Spleen (tissue), 11 donors: Measurements from ENCODE around the gene DNM3. TPM values are rescaled to one million over a fixed set of nuclear protein-coding genes. Genes with fewer than 3 reads are reported as not detected.

ENCODE experiments used
- DNase-seq: peaks from one replicate; pipeline ENCODE4 v3.0.0-alpha.2; 2020
- H3K27ac ChIP-seq, 8 donors: fragments of 200-600 bp; sonication (generic) in 7 of 8; 1 replicate in 4 of 8; 2 replicates in 4 of 8; pipeline versions ENCODE4 v1.5.0 to v1.8.0; 2016 to 2021; ENCODE audit warnings: inconsistent platforms in 4 of 8, mild to moderate bottlenecking in 4 of 8, moderate library complexity in 1 of 8
- H3K27me3 ChIP-seq, 7 donors: fragments of 200-600 bp; sonication (generic) in 6 of 7; replicated peaks in 1 of 7; 1 replicate in 4 of 7; 2 replicates in 3 of 7; pipeline versions ENCODE4 v1.5.0 to v1.8.0; 2016 to 2021; ENCODE audit warnings: inconsistent platforms in 3 of 7, mild to moderate bottlenecking in 1 of 7
- H3K36me3 ChIP-seq, 6 donors: fragments of 200-600 bp; sonication (generic) in 5 of 6; 1 replicate in 4 of 6; 2 replicates in 2 of 6; pipeline versions ENCODE4 v1.5.0 to v1.8.0; 2016 to 2021; ENCODE audit warnings: inconsistent platforms in 2 of 6
- H3K4me1 ChIP-seq, 6 donors: fragments of 200-600 bp; sonication (generic) in 5 of 6; 1 replicate in 3 of 6; 2 replicates in 3 of 6; pipeline versions ENCODE4 v1.5.0 to v1.8.0; 2016 to 2021; ENCODE audit warnings: inconsistent platforms in 3 of 6
- H3K4me3 ChIP-seq, 8 donors: fragments of 200-600 bp; sonication (generic) in 7 of 8; 1 replicate in 4 of 8; 2 replicates in 4 of 8; pipeline versions ENCODE4 v1.5.0 to v1.8.0; 2016 to 2021; ENCODE audit warnings: inconsistent platforms in 4 of 8, mild to moderate bottlenecking in 4 of 8, moderate library complexity in 2 of 8
- H3K9me3 ChIP-seq, 8 donors: fragments of 200-600 bp; sonication (generic) in 7 of 8; 1 replicate in 4 of 8; 2 replicates in 4 of 8; pipeline versions ENCODE4 v1.5.0 to v1.8.0; 2016 to 2021; ENCODE audit warnings: inconsistent platforms in 4 of 8
- POLR2A ChIP-seq, 3 donors: fragments of 450-650 bp; IDR thresholded peaks; one replicate each; pipeline ENCODE4 v1.5.1; 2017; ENCODE audit warnings: antibody characterized with exemption in 3 of 3, mild to moderate bottlenecking in 1 of 3
- POLR2AphosphoS5 ChIP-seq, 3 donors: sonication (generic); formaldehyde crosslinking; IDR thresholded peaks; one replicate each; pipeline ENCODE4 v1.5.1; 2017; ENCODE audit warnings: antibody characterized with exemption in 3 of 3
- WGBS, 5 donors: extraction: QIAGEN DNeasy Blood & Tissue Kit in 3 of 5; methylation state at CpG; one replicate each; pipeline versions ENCODE4 v1.1.5 to v1.1.7; 2013 to 2018; 5-methylcytosine and 5-hydroxymethylcytosine counted together
- intact Hi-C: fragments of 100-400 bp; cut with DNase I; formaldehyde crosslinking; loops from one replicate; pipeline ENCODE4 v1.15.0; 2023; ENCODE audit warnings: low total_unique reads
- polyA plus RNA-seq, 3 donors: library from polyadenylated mRNA; stranded (reverse); fragments of 200-250 nt; gene quantifications; one replicate each; pipeline ENCODE4 v1.2.1, GENCODE V29; 2013
- total RNA-seq, 7 donors: library from RNA; depleted of rRNA in 3 of 7; stranded (reverse); fragments of >200 nt in 3 of 7; fragmentation: NEBNext Ultra II Directional in 4 of 7; extraction: Animal tissue kit (Norgen Biotek cat#: 25700) in 4 of 7; gene quantifications; one replicate each; pipeline versions ENCODE4 v1.1.0 to v1.2.1, GENCODE V29; 2016 to 2021
- TF ChIP-seq, protein P1 (sequence below), 11 experiments: fragments of 200-600 bp in 7 of 11; fragments of 450-650 bp in 4 of 11; sonication (generic) in 4 of 11; IDR thresholded peaks in 8 of 11; conservative IDR thresholded peaks in 3 of 11; 1 replicate in 7 of 11; 2 replicates in 4 of 11; pipeline versions ENCODE4 v1.4.0 to v1.8.0; 2016 to 2021; ENCODE audit warnings: antibody characterized with exemption in 11 of 11, inconsistent platforms in 4 of 11, mild to moderate bottlenecking in 1 of 11
- donor health status: healthy with polysubstance abuse.
- donor health status: DM: no; HTN: no; CAD: no; lungs with moderate emphysema.
- donor health status: DM: no; HTN: no; CAD: no.
- donor health status: Bipolar disorder and iron deficiency.
- donor health status: healthy.
- donor health status: DM: no; HTN: no; CAD: no.
- donor health status: DM: yes; HTN: yes; CAD: no.

Gene DNM3
- total and polyA plus RNA-seq, 10 donors, result 0.61 to 10.2 (median 4.9) TPM

DNA sequence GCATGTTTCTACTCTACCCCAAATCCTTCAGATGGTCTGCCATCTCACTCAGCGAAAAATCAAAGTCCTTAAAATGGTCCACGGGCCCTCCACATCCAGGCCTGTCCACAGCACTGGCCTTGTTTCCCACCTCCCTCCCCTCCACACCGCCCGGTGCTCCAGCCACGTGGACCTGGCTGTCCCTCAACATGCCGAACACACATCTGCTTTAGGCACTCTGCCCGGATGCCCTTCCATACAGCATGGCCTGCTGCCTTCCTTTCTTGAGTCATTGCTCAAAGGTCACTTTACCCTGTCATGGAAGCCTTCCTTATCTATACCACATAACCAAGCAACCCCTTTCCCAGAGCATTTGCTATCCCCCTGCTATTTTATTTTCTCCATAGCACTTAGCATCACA lies 143.0 kb downstream of the DNM3 start:
- H3K9me3 ChIP-seq, result no peaks in the 10 kb centered on the region
- no peaks in the 10 kb centered on the region for H3K27me3 ChIP-seq
- WGBS, 5 donors, result 74 to 85% (median 75%) methylated on average over 7 of the region's 7 CpGs
- intact Hi-C loops, result loop anchor here (5.0 to 10.0 kb wide), 2 partner anchors 182 to 339 kb away; no protein-coding TSS in a partner anchor
- no peak overlapping the region for H3K27ac ChIP-seq
- TF ChIP-seq POLR2A (IDR thresholded peaks at IDR 0.05) (no peak), POLR2AphosphoS5 (IDR thresholded peaks at IDR 0.05) (no peak)
- TF ChIP-seq, protein P1, sequence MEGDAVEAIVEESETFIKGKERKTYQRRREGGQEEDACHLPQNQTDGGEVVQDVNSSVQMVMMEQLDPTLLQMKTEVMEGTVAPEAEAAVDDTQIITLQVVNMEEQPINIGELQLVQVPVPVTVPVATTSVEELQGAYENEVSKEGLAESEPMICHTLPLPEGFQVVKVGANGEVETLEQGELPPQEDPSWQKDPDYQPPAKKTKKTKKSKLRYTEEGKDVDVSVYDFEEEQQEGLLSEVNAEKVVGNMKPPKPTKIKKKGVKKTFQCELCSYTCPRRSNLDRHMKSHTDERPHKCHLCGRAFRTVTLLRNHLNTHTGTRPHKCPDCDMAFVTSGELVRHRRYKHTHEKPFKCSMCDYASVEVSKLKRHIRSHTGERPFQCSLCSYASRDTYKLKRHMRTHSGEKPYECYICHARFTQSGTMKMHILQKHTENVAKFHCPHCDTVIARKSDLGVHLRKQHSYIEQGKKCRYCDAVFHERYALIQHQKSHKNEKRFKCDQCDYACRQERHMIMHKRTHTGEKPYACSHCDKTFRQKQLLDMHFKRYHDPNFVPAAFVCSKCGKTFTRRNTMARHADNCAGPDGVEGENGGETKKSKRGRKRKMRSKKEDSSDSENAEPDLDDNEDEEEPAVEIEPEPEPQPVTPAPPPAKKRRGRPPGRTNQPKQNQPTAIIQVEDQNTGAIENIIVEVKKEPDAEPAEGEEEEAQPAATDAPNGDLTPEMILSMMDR (IDR thresholded peaks at IDR 0.05 in 8 of 11, conservative IDR thresholded peaks at IDR 0.05 in 3 of 11), result no peak
- DNase-seq, result no peak
- no peaks in the 10 kb centered on the region for H3K36me3 ChIP-seq
- peaks cover 0 to 9% (median 2%) of the 10 kb centered on the region in 6 donors for H3K4me1 ChIP-seq
- H3K4me3 ChIP-seq, result no peak overlapping the region

DNA sequence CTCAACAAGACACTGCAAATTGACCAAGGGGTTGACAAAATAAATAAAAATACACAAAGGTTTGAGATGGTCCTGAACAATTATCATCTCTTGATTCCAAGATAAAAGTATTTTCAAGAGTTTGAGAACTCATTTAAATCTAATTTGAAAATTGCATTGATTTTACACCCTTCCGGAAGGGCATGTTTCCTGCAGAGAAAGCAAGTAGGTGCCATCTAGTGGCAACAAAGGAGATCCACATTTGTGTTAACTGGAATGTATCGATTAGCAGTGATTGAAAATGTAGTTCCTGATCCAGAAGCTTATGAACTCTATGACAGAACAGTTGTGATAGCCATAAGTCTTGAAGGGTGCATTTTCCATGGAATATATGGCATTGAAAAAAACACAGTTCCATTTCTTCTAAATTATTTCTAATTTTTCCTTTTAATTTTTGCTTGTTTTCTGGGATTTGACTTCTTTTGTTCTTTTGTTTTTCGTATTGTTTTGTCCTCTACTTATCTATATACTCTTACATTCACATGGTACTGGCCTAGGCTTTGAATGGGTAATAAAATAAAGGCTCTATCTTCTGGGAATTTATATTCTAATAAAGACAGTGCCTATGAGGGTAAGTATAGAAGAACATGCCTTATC lies 143.7 kb downstream of the DNM3 start:
- H3K4me3 ChIP-seq, result no peak overlapping the region
- TF ChIP-seq, protein P1 (IDR thresholded peaks at IDR 0.05 in 8 of 11, conservative IDR thresholded peaks at IDR 0.05 in 3 of 11), result peak; percentile 27 to 78 (median 66)
- no peak for TF ChIP-seq POLR2AphosphoS5 (IDR thresholded peaks at IDR 0.05)
- WGBS, 5 donors, result 27 to 30% (median 28%) methylated on average over 3 of the region's 3 CpGs
- H3K9me3 ChIP-seq, result no peaks in the 10 kb centered on the region
- H3K4me1 ChIP-seq, result peaks cover 0 to 9% (median 2%) of the 10 kb centered on the region in 6 donors
- no peaks in the 10 kb centered on the region for H3K27me3 ChIP-seq
- no peak overlapping the region for H3K27ac ChIP-seq
- no peak for DNase-seq
- intact Hi-C loops, result loop anchor here (5.0 to 10.0 kb wide), 2 partner anchors 183 to 340 kb away; no protein-coding TSS in a partner anchor
- no peaks in the 10 kb centered on the region for H3K36me3 ChIP-seq

GRCh38 chr1:171985639-171986038 lies 144.3 kb downstream of the DNM3 start:
- no peaks in the 10 kb centered on the region for H3K9me3 ChIP-seq
- peaks cover 0 to 9% (median 2%) of the 10 kb centered on the region in 6 donors for H3K4me1 ChIP-seq
- DNase-seq, result no peak
- H3K36me3 ChIP-seq, result no peaks in the 10 kb centered on the region
- WGBS, 5 donors, result 57 to 73% (median 62%) methylated on average over 2 of the region's 2 CpGs
- no peak for TF ChIP-seq POLR2AphosphoS5 (IDR thresholded peaks at IDR 0.05)
- TF ChIP-seq POLR2A (IDR thresholded peaks at IDR 0.05), result no peak
- TF ChIP-seq, protein P1 (IDR thresholded peaks at IDR 0.05 in 8 of 11, conservative IDR thresholded peaks at IDR 0.05 in 3 of 11), result no peak
- no peak overlapping the region for H3K4me3 ChIP-seq
- H3K27me3 ChIP-seq, result no peaks in the 10 kb centered on the region
- H3K27ac ChIP-seq, result no peak overlapping the region
- intact Hi-C loops, result loop anchor here (10.0 kb wide), 1 partner anchor 341 kb away; no protein-coding TSS in a partner anchor

DNA sequence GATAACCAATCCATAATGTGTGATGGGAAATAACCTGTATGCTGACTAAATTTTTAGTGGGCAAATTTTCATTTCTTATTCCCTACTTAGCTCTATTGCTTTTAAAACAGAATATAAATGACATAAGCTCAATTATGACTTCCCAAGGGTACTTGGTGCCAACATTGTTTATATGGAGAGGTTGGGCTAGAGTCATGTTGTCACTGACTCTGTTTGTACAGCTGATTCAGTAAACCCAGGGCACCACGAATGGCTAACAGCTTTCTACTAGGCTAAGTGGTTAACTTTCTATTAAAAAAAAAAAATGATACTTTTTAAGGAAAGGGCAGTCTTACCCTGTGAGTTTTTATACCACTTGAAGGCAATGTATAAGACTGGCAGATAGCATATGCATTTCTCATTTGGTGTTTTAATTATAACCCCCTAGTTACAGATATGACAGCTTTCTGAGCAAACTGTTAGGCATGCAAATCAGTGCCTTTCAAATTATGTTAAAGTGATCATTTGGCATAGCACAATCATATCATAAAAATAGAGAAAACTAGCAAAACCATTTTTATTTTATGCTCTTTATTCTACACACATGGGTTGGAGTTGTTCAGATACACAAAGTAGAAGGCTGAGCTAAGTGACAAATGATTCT lies 147.1 kb downstream of the DNM3 start:
- TF ChIP-seq POLR2A (IDR thresholded peaks at IDR 0.05) (no peak), POLR2AphosphoS5 (IDR thresholded peaks at IDR 0.05) (no peak)
- TF ChIP-seq, protein P1 (IDR thresholded peaks at IDR 0.05 in 8 of 11, conservative IDR thresholded peaks at IDR 0.05 in 3 of 11), result no peak
- 70 to 85% (median 80%) methylated on average over 1 of the region's 1 CpG for WGBS, 5 donors
- no peak overlapping the region for H3K27ac ChIP-seq
- no peaks in the 10 kb centered on the region for H3K36me3 ChIP-seq
- no peaks in the 10 kb centered on the region for H3K27me3 ChIP-seq
- peaks cover 0 to 9% (median 2%) of the 10 kb centered on the region in 6 donors for H3K4me1 ChIP-seq
- no peak for DNase-seq
- H3K9me3 ChIP-seq, result no peaks in the 10 kb centered on the region
- H3K4me3 ChIP-seq, result no peak overlapping the region
- intact Hi-C loops, result loop anchor here (10.0 kb wide), 1 partner anchor 344 kb away; no protein-coding TSS in a partner anchor
